HG02763 (cell line): ENCODE data around the gene CCDC138.

Experiments used
- ATAC-seq: cut with Tn5 transposase; IDR thresholded peaks from one replicate; pipeline ENCODE4 v1.9.1; 2021; ENCODE audit warnings: mild to moderate bottlenecking, moderate library complexity; ENCODE audit not compliant: unreplicated experiment

Gene CCDC138

GRCh38 chr2:108917526-108917925, 131.0 kb downstream of the CCDC138 start:
- ATAC-seq = no peak

- no peak for ATAC-seq
These were observed 131.7 kb downstream of the CCDC138 start for GRCh38 chr2:108918156-108918874.

GRCh38 chr2:108918941-108919341, 132.4 kb downstream of the CCDC138 start:
- no peak for ATAC-seq

DNA sequence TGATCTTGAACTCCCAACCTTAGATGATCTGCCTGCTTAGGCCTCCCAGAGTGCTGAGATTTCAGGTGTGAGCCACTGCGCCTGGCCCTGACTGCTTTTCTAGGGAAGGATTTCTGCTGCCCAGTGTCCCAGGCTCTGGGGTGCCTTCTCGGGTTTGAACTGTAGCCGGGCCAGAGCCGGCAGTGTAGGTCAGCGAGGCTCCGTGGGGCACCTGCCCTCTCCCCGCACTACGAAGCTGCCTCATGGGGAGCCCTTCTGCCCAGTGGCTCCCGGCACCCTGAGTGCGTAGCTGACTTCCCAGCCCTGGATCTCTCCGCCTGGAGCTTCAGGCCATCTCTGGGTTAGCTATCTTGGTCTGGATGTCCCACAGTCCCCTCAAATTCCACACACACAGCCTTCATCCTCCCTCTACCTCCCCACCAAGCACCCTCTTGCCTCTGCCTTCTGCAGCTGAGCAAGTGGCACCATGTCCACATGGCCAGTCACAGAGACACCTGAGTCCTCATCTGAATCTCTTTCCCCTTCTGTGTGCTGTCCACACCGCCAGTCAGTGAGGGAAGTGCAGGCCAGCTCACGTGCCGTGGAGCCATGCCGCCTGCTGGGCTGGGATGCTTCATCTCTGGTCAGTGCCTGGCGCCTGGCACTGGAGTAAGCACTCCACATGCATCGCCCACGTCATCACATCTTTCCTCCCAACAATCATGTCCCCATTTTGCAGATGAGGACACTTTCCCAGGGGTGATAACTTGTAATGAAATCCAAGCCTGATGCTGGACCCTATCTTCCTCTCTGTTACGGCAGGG, 133.2 kb downstream of the CCDC138 start:
- ATAC-seq = no peak

DNA sequence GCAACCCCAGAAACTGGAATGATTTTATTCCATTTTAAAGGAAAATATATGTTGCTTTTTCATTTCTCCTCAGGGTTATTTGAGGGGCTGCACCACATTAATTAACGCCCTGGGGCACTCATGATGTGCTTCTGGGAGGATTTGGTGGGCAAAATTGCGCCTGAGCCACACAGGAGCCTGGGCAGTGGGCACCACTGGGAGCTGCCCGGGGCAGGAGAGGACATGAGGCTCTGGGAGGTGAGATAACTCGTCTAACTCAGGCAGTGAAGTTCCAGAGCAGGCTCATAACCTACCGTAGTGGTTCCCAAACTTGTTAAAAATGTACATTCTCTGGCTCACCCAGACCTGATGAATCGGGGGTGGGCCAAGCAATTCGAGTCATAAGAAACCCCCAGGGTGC, 134.1 kb downstream of the CCDC138 start:
- ATAC-seq = no peak

- no peak for ATAC-seq
These were observed 134.8 kb downstream of the CCDC138 start for GRCh38 chr2:108921096-108922030.

DNA sequence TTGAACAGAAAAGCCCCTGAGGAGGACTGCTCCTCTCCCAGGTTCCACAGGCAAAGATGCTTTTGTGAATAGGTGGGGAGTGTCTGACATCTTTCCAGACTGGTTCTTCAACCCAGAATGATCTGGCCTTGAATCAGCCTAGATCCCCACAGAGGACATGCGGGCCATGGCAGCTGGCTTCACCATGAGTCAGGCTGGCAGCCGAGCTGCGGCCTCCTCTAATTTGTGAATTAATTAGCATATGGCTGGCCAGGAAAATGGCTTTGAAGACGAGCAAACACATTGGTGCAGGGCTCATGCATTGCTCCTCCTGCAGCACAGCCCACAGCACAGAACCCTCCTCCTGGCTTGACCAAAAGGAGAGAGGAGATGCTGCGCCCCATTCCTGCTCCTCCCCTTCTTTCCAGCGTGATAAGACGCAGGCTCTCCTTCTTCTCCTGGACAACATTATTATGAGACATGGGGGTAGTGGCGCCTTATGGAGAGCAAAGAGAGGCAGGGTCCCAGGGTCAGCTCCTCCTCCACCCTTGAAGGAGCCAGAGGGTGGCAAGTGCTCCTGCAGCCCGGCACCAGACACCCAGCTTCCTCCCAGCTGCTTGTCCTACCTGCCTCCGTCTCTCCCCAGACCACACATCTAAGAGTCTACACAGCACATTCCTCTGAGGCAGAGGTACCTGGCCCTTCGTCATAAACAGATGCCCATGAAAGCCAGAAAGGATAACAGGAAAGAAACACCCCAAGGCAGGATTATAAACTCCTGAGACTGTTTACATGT, 135.8 kb downstream of the CCDC138 start:
- ATAC-seq = no peak

- no peak for ATAC-seq
These were observed 136.6 kb downstream of the CCDC138 start for GRCh38 chr2:108923019-108923700.

- ATAC-seq = no peak
These were observed 137.4 kb downstream of the CCDC138 start for GRCh38 chr2:108923736-108924579.

- ATAC-seq = no peak
These were observed 138.1 kb downstream of the CCDC138 start for GRCh38 chr2:108924580-108925251.

DNA sequence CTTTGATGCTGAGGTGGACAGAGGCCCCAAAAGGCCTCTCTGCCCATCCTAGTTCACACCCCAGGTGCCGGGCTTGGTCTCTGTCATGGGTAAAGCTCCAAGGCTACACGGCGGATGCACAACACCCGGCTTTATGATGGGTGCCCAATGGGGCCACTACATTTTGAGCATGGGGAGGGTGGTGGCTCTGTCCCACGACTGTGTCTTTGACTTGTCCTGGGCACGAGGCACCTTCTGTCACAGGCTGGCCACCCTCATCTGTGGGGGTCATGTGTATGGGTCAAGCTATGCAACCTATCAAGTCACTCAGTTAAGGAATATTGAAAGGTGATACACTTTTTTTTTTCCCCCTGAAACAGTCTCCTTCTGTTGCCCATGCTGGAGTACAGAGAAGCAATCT, 138.7 kb downstream of the CCDC138 start:
- no peak for ATAC-seq

GRCh38 chr2:108925735-108926134, 139.2 kb downstream of the CCDC138 start:
- ATAC-seq = no peak
